Muscle of leg (tissue), 11 donors: Measurements from ENCODE around the gene FAM81A. TPM values are rescaled to one million over a fixed set of nuclear protein-coding genes. Genes with fewer than 3 reads are reported as not detected.

Experiments
- DNase-seq: peaks from one replicate; pipeline ENCODE4 v3.0.0; 2013
- H3K27ac ChIP-seq: one replicate; pipeline ENCODE4 v1.5.1; 2013; ENCODE audit warnings: mild to moderate bottlenecking, low read length, control low read depth
- H3K27me3 ChIP-seq: one replicate; pipeline ENCODE4 v1.6.1; 2013; ENCODE audit warnings: low read length; ENCODE audit not compliant: control insufficient read depth, insufficient read depth
- H3K36me3 ChIP-seq: one replicate; pipeline ENCODE4 v1.6.1; 2013; ENCODE audit warnings: low read length; ENCODE audit not compliant: control insufficient read depth, insufficient read depth
- H3K4me1 ChIP-seq: one replicate; pipeline ENCODE4 v1.6.1; 2013; ENCODE audit warnings: low read length; ENCODE audit not compliant: control insufficient read depth, insufficient read depth
- H3K4me3 ChIP-seq: one replicate; pipeline ENCODE4 v1.5.1; 2013; ENCODE audit warnings: low read length, control low read depth
- H3K9me3 ChIP-seq: replicated peaks from 2 replicates; pipeline ENCODE4 v1.6.1; 2013; ENCODE audit warnings: low read depth, low read length; ENCODE audit not compliant: control insufficient read depth
- WGBS: methylation state at CpG from one replicate; pipeline ENCODE4 v1.1.5; 2013; ENCODE audit warnings: missing lambda C conversion rate; ENCODE audit not compliant: insufficient coverage; 5-methylcytosine and 5-hydroxymethylcytosine counted together
- polyA plus RNA-seq, 8 donors: library from polyadenylated mRNA; unstranded; fragments of 120-200 nt; gene quantifications; one replicate each; pipeline versions ENCODE4 v1.2.1 to v1.2.3, GENCODE V29; 2013; ENCODE audit warnings: inconsistent platforms in 1 of 8, low replicate concordance in 1 of 8; ENCODE audit not compliant: insufficient read length in 8 of 8, insufficient read depth in 1 of 8
- total RNA-seq: library from RNA; stranded (reverse); fragments of 120-200 nt; gene quantifications from one replicate; pipeline ENCODE4 v1.2.4, GENCODE V29; 2013

The FAM81A gene
- total and polyA plus RNA-seq, 9 donors = 0.35 to 1.6 (median 1.1) TPM

GRCh38 chr15:59550956-59551355 lies 113.0 kb downstream of the FAM81A start:
- Histone ChIP-seq H3K27ac (no peak overlapping the region), H3K4me1 (no peaks in the 10 kb centered on the region), H3K9me3 (no peaks in the 10 kb centered on the region), H3K27me3 (no peaks in the 10 kb centered on the region), H3K4me3 (no peak overlapping the region), H3K36me3 (no peaks in the 10 kb centered on the region)
- 71% methylated on average over 1 of the region's 3 CpGs for WGBS
- DNase-seq = no peak

- no peaks in the 10 kb centered on the region for H3K36me3 ChIP-seq
- no peaks in the 10 kb centered on the region for H3K4me1 ChIP-seq
- no peak for DNase-seq
- no peaks in the 10 kb centered on the region for H3K9me3 ChIP-seq
- no peak overlapping the region for H3K27ac ChIP-seq
- H3K4me3 ChIP-seq = no peak overlapping the region
- 100% methylated on average over 5 of the region's 12 CpGs for WGBS
- H3K27me3 ChIP-seq = no peaks in the 10 kb centered on the region
Measured at GRCh38 chr15:59553879-59554735, 116.1 kb downstream of the FAM81A start.

GRCh38 chr15:59555696-59556095 lies 117.7 kb downstream of the FAM81A start:
- H3K4me3 ChIP-seq = no peak overlapping the region

GRCh38 chr15:59556380-59556779 lies 118.4 kb downstream of the FAM81A start:
- H3K4me1 ChIP-seq = no peaks in the 10 kb centered on the region
- H3K9me3 ChIP-seq = no peaks in the 10 kb centered on the region
- no peak overlapping the region for H3K4me3 ChIP-seq
- no peak for DNase-seq
- H3K27me3 ChIP-seq = no peaks in the 10 kb centered on the region
- no peaks in the 10 kb centered on the region for H3K36me3 ChIP-seq
- WGBS = no CpG with 5 or more reads among the region's 2 CpGs
- H3K27ac ChIP-seq = no peak overlapping the region

More at GRCh38 chr15:59555696-59556095, 117.7 kb downstream of the FAM81A start:
- no peaks in the 10 kb centered on the region for H3K9me3 ChIP-seq
- DNase-seq = no peak
- no peak overlapping the region for H3K27ac ChIP-seq
- no peaks in the 10 kb centered on the region for H3K4me1 ChIP-seq
- H3K27me3 ChIP-seq = no peaks in the 10 kb centered on the region
- 82% methylated on average over 2 of the region's 4 CpGs for WGBS
- no peaks in the 10 kb centered on the region for H3K36me3 ChIP-seq

- no peaks in the 10 kb centered on the region for H3K4me1 ChIP-seq
- H3K4me3 ChIP-seq = no peak overlapping the region
- no peak overlapping the region for H3K27ac ChIP-seq
- H3K36me3 ChIP-seq = no peaks in the 10 kb centered on the region
- no CpG with 5 or more reads among the region's 3 CpGs for WGBS
- no peaks in the 10 kb centered on the region for H3K9me3 ChIP-seq
- no peak for DNase-seq
- no peaks in the 10 kb centered on the region for H3K27me3 ChIP-seq
Measured at GRCh38 chr15:59557581-59557980, 119.6 kb downstream of the FAM81A start.

- no peak overlapping the region for H3K27ac ChIP-seq
- DNase-seq = peak; percentile 4
- H3K27me3 ChIP-seq = no peaks in the 10 kb centered on the region
- H3K36me3 ChIP-seq = no peaks in the 10 kb centered on the region
- H3K4me1 ChIP-seq = no peaks in the 10 kb centered on the region
- no peaks in the 10 kb centered on the region for H3K9me3 ChIP-seq
- H3K4me3 ChIP-seq = no peak overlapping the region
- no CpG with 5 or more reads among the region's 1 CpG for WGBS
Measured at GRCh38 chr15:59558851-59559250, 120.9 kb downstream of the FAM81A start.

GRCh38 chr15:59561547-59561946 lies 123.6 kb downstream of the FAM81A start:
- WGBS = no CpG with 5 or more reads among the region's 4 CpGs
- DNase-seq = no peak

GRCh38 chr15:59562448-59563186 lies 124.6 kb downstream of the FAM81A start:
- no CpG with 5 or more reads among the region's 2 CpGs for WGBS

More at GRCh38 chr15:59561547-59561946, 123.6 kb downstream of the FAM81A start:
- no peaks in the 10 kb centered on the region for H3K4me1 ChIP-seq
- H3K9me3 ChIP-seq = no peaks in the 10 kb centered on the region
- no peaks in the 10 kb centered on the region for H3K36me3 ChIP-seq
- H3K27me3 ChIP-seq = no peaks in the 10 kb centered on the region
- H3K4me3 ChIP-seq = no peak overlapping the region
- H3K27ac ChIP-seq = no peak overlapping the region

GRCh38 chr15:59565299-59565698 lies 127.3 kb downstream of the FAM81A start:
- Histone ChIP-seq H3K9me3 (no peaks in the 10 kb centered on the region), H3K4me3 (no peak overlapping the region), H3K4me1 (no peaks in the 10 kb centered on the region), H3K27me3 (no peaks in the 10 kb centered on the region), H3K27ac (no peak overlapping the region), H3K36me3 (no peaks in the 10 kb centered on the region)
- WGBS = no CpG with 5 or more reads among the region's 4 CpGs
- no peak for DNase-seq

More at GRCh38 chr15:59562448-59563186, 124.6 kb downstream of the FAM81A start:
- H3K36me3 ChIP-seq = no peaks in the 10 kb centered on the region
- no peaks in the 10 kb centered on the region for H3K4me1 ChIP-seq
- H3K27me3 ChIP-seq = no peaks in the 10 kb centered on the region
- H3K9me3 ChIP-seq = no peaks in the 10 kb centered on the region
- H3K4me3 ChIP-seq = no peak overlapping the region
- DNase-seq = no peak
- no peak overlapping the region for H3K27ac ChIP-seq

- no peaks in the 10 kb centered on the region for H3K9me3 ChIP-seq
- no peaks in the 10 kb centered on the region for H3K4me1 ChIP-seq
- no peak overlapping the region for H3K27ac ChIP-seq
- H3K4me3 ChIP-seq = no peak overlapping the region
- H3K27me3 ChIP-seq = no peaks in the 10 kb centered on the region
- no CpG with 5 or more reads among the region's 1 CpG for WGBS
- DNase-seq = no peak
- no peaks in the 10 kb centered on the region for H3K36me3 ChIP-seq
Measured at GRCh38 chr15:59567324-59567723, 129.3 kb downstream of the FAM81A start.
